ENCODE data around the gene ZNF534. TPM values are rescaled to one million over a fixed set of nuclear protein-coding genes. Genes with fewer than 3 reads are reported as not detected.
A peak's percentile ranks its signal among the peaks of the same experiment; 100 is the strongest.
"Not testable (repeated sequence)": the region's sequence is repeated elsewhere in the genome, so short reads cannot be mapped to it uniquely, and the experiment has no call there.

Gene ZNF534
- polyA plus RNA-seq (2014; cell fraction: cytosol; rRNA removed), result not detected in 2 replicates
- not detected in 2 replicates for polyA plus RNA-seq (2014; cell fraction: nucleus; rRNA removed)

GRCh38 chr19:52428937-52429336 is at the start of gene ZNF534:
TSS of gene ZNF534 (plus strand) at chr19:52429148. CDS start at chr19:52431475, 2,327 bp downstream.
- DNase-seq (ENCODE audit: low spot score), result no peak

DNA sequence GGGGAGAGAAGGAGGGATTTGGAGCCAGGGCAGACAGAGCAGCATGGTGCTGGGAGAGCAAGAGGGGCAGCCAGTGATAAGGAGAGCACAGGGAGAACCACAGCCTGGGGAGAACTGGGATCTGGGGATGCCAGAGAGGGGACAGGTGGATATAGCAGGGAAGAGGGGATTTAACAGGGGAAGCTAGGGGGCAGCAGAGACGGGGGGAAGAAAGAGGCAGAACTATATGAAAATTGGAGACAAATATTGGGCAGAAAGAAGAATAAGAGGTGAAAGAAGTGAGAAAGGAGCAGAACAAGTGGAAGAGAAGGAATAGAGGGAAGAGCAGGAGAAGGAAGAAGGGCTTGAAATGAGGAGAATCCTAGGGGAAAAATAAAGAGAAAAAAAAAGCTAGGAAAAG is 37.8 kb upstream of the ZNF534 start:
- no peak for DNase-seq (ENCODE audit: low spot score)

DNA sequence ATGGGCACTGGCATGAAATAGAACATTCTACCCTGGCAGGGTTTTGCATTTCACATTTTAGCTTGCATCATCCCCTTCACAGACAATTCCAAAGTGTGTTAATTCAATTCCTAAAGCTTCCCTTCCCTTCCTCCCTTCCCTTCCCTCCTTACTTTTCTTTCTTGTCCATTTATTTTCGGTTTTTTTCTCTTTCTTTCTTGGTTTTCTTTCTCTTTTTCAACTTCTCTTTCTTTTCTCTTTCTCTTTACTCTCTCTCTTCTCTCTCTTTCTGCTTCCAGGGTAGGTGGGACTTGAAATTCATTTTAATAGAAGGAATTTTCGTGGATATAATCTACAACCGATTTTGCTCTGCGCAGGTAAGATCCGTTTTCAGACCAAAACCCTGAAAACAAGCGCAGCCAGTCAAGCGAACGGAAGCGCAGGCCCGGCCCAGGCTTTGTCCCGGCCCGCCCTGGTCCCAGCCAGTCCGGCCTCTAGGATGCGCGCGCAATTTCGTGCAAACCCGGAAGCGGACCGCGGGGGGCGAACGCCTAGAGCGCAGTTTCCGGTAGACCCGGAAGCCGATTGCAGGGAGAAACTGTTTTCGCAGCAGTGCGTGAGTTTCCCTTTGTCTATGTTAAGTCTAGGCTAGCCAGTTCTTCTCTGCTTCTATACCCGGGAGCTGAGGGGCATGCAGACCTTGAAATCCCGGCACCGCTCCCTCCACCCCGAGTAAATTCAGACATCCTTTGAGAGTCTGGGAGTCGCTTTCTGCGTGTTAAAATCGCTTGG is 31.5 kb upstream of the ZNF534 start, which contains the start of gene ZNF528:
TSS of gene ZNF528 (plus strand) at position 540 of the 771 bp plus-strand sequence. CDS start 4,165 bp downstream, outside the sequence.
- DNase-seq (ENCODE audit: low spot score), result peak; percentile 84

DNA sequence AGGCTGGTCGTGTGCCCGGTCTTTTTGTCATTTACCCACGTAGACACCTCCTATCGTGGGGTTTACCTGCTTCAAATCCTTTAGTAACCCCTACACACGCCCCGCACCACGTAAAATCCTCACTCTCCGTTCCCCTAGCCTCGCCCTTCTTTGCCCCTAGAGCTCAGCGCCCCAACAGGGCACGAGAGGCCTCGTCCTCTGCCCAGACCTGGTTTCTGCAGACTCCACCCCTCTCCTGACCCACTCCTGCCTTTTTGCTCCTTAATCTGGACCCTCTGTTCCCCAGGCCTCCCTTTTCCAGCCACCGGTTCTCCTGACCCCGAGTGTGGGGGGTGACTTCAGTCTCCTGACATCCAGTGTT is 30.9 kb upstream of the ZNF534 start:
- peak; percentile 6 for DNase-seq (ENCODE audit: low spot score)

GRCh38 chr19:52410276-52410675 is 18.7 kb upstream of the ZNF534 start:
- no peak for DNase-seq (ENCODE audit: low spot score)

- no peak for DNase-seq (ENCODE audit: low spot score)
Observed at GRCh38 chr19:52415711-52416110, 13.2 kb upstream of the ZNF534 start.

DNA sequence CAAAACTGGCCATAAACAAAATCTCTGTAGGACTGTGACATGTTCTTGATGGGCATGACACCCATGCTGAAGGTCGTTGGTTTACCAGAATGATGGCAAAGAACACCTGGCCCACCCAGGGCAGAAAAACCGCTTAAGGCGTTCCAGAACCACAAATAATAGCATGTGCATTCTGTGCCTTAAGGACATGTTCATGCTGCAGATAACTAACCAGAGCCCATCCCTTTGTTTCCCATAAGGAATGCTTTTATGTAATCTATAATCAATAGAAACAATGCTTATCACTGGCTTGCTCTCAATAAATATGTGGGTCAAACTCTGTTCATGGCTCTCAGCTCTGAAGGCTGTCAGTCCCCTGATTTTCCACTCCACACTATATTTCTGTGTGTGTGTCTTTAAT is 13.2 kb downstream of the ZNF534 start:
- DNase-seq (ENCODE audit: low spot score), result no peak

DNA sequence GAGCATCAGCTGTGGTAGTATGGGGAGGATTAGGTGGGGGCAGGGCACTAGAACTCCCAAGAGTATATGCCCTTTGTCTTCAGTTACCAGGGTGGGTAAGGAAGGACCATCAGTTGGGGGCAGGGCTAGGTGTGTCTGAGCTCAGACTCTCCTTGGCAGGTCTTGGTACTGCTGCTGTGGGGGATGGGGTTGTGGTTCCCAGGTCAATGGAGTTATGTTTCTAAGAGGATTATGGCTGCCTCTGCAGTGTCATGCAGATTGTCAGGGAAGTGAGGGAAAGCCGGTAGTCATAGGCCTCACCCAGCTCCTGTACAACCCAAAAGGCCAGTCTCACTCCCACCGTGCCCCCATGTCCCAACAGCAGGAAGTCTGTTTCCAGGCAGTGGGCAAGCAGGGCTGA is 15.6 kb downstream of the ZNF534 start:
- no peak for DNase-seq (ENCODE audit: low spot score)

GRCh38 chr19:52451241-52451640 is 22.3 kb downstream of the ZNF534 start:
- DNase-seq (ENCODE audit: low spot score), result no peak

DNA sequence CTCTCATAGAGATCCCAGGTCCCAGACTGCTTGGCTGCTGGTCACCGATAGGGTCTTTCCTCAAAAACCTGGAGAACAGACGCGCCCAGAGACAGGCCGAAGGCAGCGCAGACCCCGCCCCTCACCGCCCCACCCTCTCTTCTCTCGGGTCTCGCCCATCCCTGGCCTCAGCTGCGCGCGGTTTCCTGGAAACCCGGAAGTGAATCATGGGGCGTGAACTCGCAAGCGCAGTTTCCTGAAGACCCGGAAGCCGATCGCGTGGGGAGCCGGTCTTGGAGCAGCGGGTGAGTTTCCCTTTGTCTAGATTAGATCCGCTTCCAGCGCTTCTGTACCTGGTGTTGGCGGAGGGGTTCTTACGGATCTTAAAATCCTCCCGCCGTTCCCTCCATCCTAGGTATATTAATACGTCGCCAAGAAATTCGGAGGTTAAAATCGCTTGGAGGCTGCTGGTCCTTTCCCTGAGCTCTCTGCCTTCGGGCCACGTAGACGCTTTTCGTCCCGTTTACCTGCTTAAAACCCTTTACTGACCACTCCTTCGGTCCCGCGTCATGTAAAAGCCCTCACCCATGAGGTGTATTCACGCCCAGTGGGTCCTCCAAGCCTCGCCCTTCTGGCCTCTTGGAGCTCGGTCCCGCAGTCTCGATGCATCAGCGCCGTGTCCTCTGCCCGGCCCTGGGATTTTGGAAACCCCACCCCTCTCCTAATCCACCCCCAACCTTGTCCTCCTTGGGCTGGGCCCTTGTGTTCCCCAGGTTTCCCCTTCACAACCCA is 24.6 kb downstream of the ZNF534 start, which contains the start of gene ZNF578:
TSS of gene ZNF578 (plus strand) at position 230 of the 771 bp plus-strand sequence. CDS start 48,293 bp downstream, outside the sequence.
- DNase-seq (ENCODE audit: low spot score), result peak; percentile 88

DNA sequence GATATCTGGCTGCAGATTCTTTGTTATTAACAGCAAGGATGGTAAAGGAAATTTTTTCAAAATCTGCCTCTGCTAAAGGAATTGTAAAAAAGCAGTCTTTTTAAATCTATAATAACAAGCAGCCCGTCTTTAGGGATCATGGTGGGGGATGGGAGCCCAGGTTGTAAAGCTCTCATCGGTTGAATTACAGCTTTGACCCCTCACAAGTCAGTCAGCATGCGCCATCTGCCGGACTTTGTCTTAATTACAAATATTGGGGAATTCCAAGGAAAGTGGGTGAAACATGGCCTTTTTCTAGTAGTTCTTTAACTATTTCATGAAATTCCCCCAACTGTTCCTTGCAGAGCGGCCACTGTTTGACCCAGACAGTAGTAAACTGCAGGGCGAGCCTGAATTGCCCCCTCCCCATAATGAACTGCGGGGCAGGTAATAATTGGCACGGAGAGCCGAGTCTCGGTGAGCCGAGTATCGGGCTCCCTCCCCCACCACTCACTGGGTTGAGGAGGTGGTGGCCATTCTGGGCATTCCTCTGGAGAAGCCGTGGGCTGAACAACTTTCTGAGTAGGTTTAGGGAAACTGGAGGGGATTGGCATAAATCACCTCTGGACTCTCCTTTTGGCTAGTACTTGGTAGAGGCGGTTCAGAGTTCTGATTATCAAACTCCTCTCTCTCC is 36.0 kb downstream of the ZNF534 start:
- no peak for DNase-seq (ENCODE audit: low spot score)

- no peak for DNase-seq (ENCODE audit: low spot score)
Observed at GRCh38 chr19:52473655-52474350, 44.9 kb downstream of the ZNF534 start.

GRCh38 chr19:52474351-52475127 is 45.6 kb downstream of the ZNF534 start:
- DNase-seq (ENCODE audit: low spot score), result no peak

DNA sequence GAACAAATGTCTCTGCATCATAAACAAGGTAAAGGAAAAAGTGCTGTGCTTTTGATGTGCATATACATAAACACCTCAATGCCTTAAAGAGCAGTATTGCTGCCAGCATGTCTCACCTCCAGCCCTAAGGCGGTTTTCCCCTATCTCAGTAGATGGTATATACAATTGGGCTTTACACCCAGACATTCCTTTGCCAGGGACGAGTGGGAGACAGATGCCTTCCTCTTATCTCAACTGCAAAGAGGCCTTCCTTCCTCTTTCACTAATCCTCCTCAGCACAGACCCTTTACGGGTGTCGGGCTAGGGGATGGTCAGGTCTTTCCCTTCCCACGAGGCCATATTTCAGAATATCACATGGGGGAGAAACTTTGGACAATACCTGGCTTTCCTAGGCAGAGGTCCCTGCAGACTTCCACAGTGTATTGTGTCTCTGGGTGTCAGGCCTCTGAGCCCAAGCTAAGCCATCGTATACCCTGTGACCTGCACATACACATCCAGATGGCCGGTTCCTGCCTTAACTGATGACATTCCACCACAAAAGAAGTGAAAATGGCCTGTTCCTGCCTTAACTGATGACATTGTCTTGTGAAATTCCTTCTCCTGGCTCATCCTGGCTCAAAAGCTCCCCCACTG is 55.3 kb downstream of the ZNF534 start:
- DNase-seq (ENCODE audit: low spot score), result not testable (repeated sequence)

GRCh38 chr19:52485064-52485463 is 56.1 kb downstream of the ZNF534 start:
- DNase-seq (ENCODE audit: low spot score), result not testable (repeated sequence)

- DNase-seq (ENCODE audit: low spot score), result not testable (repeated sequence)
Observed at GRCh38 chr19:52485561-52486240, 56.8 kb downstream of the ZNF534 start.

- DNase-seq (ENCODE audit: low spot score), result no peak
Observed at GRCh38 chr19:52492201-52492993, 63.4 kb downstream of the ZNF534 start.

DNA sequence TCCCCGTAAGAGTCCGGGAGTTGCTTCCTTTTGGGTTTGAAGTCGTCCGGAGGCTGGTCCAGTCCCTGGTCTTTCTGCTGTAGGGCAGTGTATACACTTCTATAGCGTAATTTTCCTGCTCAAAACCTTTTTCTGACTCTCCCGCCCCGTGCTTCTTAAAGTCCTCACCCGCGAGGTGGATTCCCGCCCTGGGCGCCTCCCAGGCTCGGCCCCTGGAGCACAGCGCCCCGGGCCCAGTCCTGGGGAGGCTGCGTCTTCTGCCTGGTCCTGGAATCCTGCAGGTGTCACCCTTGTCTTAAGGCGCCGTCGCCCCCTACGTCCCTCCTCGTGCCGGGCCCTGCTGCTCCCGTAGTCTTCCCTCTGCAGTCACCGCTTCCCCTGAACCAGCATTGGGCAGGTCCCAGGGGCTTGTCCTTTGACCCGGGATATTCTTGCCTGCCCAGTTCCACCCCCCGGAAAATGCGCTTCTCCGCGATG is 64.1 kb downstream of the ZNF534 start:
- no peak for DNase-seq (ENCODE audit: low spot score)

All from SK-N-DZ (cell line).